Measurements from ENCODE around the gene DPH3.

The DPH3 gene

DNA sequence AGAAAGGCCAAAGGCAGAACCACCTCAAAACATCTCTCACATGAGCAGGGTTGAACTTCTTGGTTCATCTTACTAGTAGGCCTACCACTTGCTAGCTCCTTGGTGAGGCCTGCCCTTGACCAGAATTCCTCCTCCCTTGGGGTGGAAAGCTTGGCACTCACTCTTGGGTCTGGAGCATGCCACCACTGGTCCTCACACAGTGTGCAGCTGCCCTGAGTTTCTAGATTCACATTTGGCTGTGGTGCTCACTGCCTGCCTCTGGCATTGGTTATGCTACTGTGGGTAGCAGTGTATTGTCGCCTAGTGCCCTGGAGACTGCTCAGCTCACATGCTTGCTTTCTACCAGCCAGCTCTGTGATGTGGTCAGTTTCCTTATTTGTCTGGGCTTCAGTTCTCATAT lies 23.9 kb upstream of the DPH3 start:
- ChIA-PET CTCF (interaction anchor here (0.7 to 9.8 kb wide), 21 partner anchors 11 to 298 kb away, joined by 3 to 180 read pairs (median 4); partner anchors contain the start of gene RFTN1), POLR2A (no interaction called here)
- DNase-seq (ENCODE audit: low read depth, low spot score): no peak
- H3K4me3 ChIP-seq (ENCODE audit: low read depth, low read length): no peak overlapping the region
- TF ChIP-seq, protein P1, sequence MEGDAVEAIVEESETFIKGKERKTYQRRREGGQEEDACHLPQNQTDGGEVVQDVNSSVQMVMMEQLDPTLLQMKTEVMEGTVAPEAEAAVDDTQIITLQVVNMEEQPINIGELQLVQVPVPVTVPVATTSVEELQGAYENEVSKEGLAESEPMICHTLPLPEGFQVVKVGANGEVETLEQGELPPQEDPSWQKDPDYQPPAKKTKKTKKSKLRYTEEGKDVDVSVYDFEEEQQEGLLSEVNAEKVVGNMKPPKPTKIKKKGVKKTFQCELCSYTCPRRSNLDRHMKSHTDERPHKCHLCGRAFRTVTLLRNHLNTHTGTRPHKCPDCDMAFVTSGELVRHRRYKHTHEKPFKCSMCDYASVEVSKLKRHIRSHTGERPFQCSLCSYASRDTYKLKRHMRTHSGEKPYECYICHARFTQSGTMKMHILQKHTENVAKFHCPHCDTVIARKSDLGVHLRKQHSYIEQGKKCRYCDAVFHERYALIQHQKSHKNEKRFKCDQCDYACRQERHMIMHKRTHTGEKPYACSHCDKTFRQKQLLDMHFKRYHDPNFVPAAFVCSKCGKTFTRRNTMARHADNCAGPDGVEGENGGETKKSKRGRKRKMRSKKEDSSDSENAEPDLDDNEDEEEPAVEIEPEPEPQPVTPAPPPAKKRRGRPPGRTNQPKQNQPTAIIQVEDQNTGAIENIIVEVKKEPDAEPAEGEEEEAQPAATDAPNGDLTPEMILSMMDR (IDR thresholded peaks at IDR 0.05; ENCODE audit: insufficient read depth, low read length, missing control alignments): no peak

DNA sequence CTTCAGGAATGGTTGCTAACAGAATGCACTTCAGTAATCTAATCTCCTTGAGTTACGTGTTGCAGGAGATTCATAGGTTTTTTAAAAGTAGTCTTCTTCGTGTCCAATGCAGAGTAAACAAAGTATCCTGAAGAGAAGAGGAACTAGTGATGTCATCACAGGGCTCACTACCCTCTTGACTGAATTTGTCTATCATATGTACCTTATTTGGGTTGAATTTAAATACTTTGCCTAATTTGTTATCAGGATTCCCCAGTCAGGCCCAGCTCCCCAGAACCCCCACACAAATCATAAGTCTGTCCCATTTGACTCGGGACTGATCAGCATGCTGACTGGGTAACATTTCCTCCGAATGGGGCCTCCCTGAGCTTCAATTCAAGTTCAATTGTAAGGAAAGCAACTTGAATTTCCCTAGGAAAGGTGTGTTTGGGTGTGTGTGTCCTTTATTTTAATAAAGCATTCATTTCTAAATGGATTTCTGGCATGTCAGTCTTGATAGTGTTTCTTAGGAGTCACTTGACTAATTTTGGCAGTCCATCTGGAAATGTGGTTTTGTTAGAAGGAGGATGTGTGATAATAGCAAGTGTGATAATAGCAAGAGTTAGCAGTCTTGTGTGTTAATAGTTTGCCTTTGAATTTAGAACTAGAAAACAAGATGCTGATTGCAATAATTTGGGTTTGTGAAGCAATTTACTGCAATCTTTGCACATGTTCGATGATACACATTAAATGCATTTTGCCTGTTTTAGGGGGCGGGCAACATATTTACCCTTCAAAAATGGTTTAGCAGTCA lies 22.2 kb upstream of the DPH3 start:
- no peak overlapping the region for H3K4me3 ChIP-seq (ENCODE audit: low read depth, low read length)
- DNase-seq (ENCODE audit: low read depth, low spot score): no peak
- ChIA-PET CTCF (interaction anchor here (2.3 to 10.9 kb wide), 3 partner anchors 19 to 264 kb away, joined by 11 to 81 read pairs (median 25); partner anchors contain the start of genes DPH3 and OXNAD1), POLR2A (no interaction called here)
- TF ChIP-seq, protein P1 (IDR thresholded peaks at IDR 0.05; ENCODE audit: insufficient read depth, low read length, missing control alignments): no peak

DNA sequence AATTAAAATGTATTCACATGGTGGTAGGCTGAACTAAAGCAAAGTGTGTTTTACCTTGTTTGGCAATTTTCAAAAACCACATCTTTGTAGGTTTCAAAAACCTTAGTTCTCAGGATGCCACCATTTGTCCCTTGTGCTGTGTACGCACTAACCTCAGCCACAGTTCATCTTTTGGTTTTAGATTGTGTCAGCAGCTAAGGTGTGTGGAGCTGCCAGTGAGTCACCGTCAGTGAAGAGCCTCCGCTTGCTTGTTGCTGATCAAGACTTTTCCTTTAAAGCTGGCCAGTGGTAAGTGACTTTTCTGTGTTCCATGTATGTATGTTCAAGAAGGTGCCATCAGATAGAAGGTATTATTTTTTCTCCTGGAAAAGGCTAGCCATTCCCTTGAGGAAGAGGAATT lies 21.4 kb upstream of the DPH3 start:
- ChIA-PET POLR2A (no interaction called here), CTCF (interaction anchor here (2.3 to 10.9 kb wide), 3 partner anchors 18 to 265 kb away, joined by 11 to 81 read pairs (median 25); partner anchors contain the start of genes DPH3 and OXNAD1)
- no peak for DNase-seq (ENCODE audit: low read depth, low spot score)
- no peak overlapping the region for H3K4me3 ChIP-seq (ENCODE audit: low read depth, low read length)
- TF ChIP-seq, protein P1 (IDR thresholded peaks at IDR 0.05; ENCODE audit: insufficient read depth, low read length, missing control alignments): no peak

DNA sequence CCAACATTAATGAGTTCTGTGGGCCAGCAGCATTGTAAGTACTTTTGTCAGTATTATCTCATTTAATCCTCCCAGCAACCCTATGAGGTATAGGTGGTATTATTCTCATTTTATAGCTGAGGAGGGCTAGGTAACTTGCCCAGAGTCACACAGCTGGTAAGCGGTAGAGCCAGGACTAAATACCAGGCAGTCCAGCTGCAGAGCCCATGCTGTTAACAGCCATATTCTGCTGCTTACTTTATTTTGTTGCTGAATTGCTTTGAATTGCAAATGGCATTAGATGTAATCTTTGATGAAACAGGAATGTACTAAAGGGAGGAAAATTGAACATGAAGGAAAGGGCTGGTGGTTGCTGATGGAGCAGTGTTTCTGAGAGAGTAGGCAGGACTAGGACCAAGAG lies 19.9 kb upstream of the DPH3 start:
- TF ChIP-seq, protein P1 (IDR thresholded peaks at IDR 0.05; ENCODE audit: insufficient read depth, low read length, missing control alignments): no peak
- POLR2A ChIA-PET: no interaction called here

DNA sequence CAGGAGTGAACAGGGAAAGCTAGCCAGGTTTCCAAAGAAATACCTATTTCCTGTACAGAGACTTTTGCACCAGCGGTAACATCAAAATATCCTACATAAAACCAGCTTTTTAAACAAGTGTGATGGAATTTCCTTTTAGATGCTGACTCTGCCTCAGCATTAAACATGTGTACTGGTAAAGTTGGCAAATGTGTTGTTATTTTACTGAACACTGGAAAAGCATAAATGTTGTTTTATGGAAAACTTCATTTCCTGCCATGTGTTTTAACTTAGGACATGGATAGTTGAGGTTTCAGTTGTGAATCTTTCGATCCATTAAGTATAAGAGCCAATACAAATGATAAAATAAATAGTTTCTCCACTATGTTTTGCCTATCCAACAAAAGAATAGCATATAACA lies 15.9 kb upstream of the DPH3 start:
- ChIA-PET POLR2A (no interaction called here), CTCF (interaction anchor here (2.9 to 10.9 kb wide), 4 partner anchors 10 to 270 kb away, joined by 13 to 81 read pairs (median 24); partner anchors contain the start of genes DPH3 and OXNAD1)
- no peak overlapping the region for H3K4me3 ChIP-seq (ENCODE audit: low read depth, low read length)
- TF ChIP-seq, protein P1 (IDR thresholded peaks at IDR 0.05; ENCODE audit: insufficient read depth, low read length, missing control alignments): no peak
- no peak for DNase-seq (ENCODE audit: low read depth, low spot score)

More for the DNA sequence above, 19.9 kb upstream of the DPH3 start:
- H3K4me3 ChIP-seq (ENCODE audit: low read depth, low read length): no peak overlapping the region
- CTCF ChIA-PET: interaction anchor here (1.0 to 10.9 kb wide), 3 partner anchors 10 to 233 kb away, joined by 3 to 81 read pairs (median 11); partner anchors contain the start of genes DPH3 and OXNAD1
- DNase-seq (ENCODE audit: low read depth, low spot score): no peak
